HCT116 (cell line): ENCODE data around the gene CATSPERZ. TPM values are rescaled to one million over a fixed set of nuclear protein-coding genes. Genes with fewer than 3 reads are reported as not detected.

Source experiments
- ATAC-seq: fragments of 200-7000 bp; cut with Tn5 transposase; 2 replicates; pipeline ENCODE4 v1.9.1; 2020; ENCODE audit warnings: mild to moderate bottlenecking, moderate library complexity
- BruUV-seq: library from RNA; stranded (reverse); fragments of 400-500 nt; replicated peaks from 2 replicates; lab custom pipeline; 2021; lab: Mats Ljungman, UMichigan
- CTCF ChIA-PET: fragments of 300-600 bp; sonication (Branson Sonifier 250); formaldehyde crosslinking; loops from one replicate; lab custom pipeline; 2021; ENCODE audit warnings: antibody characterized with exemption; lab: Charles Lee
- POLR2A ChIA-PET: fragments of 300-600, 350-600 bp; sonication (Branson Sonifier 250); formaldehyde crosslinking; loops from one replicate; lab custom pipeline; 2021; ENCODE audit warnings: antibody characterized with exemption; lab: Charles Lee
- RAD21 ChIA-PET, 2 experiments: fragments of 300-600 bp; sonication (Branson Sonifier 250); formaldehyde crosslinking; loops; one replicate each; lab custom pipeline; 2023; ENCODE audit warnings: low total read pairs in 2 of 2; ENCODE audit not compliant: uncharacterized antibody in 2 of 2, unreplicated experiment in 2 of 2, low non-redundant PET in 1 of 2; lab: Charles Lee
- DNase-seq: peaks from one replicate; pipeline ENCODE4 v3.0.0-alpha.2; 2010; ENCODE audit warnings: low read depth, low spot score
- H2AFZ ChIP-seq: fragments of 200-600 bp; shearing (Covaris generic), sonication (generic); 2 replicates; pipeline ENCODE4 v1.6.1; 2017; ENCODE audit warnings: low read depth, mixed run types, mixed read lengths, antibody characterized with exemption, low read length; ENCODE audit not compliant: poor library complexity, severe bottlenecking
- H3K27ac ChIP-seq: 2 replicates; pipeline ENCODE4 v1.5.1; 2012; ENCODE audit warnings: low read depth, low read length
- H3K27me3 ChIP-seq: fragments of 200-600 bp; sonication (generic); 2 replicates; pipeline ENCODE4 v1.6.1; 2016; ENCODE audit warnings: mixed run types, low read length, mixed read lengths; ENCODE audit not compliant: insufficient read depth
- H3K36me3 ChIP-seq, 2 experiments: fragments of 200-500 bp in 1 of 2; fragments of 200-600 bp in 1 of 2; sonication (Bioruptor generic) in 1 of 2; sonication (generic) in 1 of 2; 2 replicates each; pipeline versions ENCODE4 v1.5.1 to v1.6.1; 2014 to 2016; ENCODE audit warnings: low read length in 2 of 2, inconsistent platforms in 1 of 2, mixed read lengths in 1 of 2, mixed run types in 1 of 2; ENCODE audit not compliant: insufficient read depth in 2 of 2, control insufficient read depth in 1 of 2
- H3K4me1 ChIP-seq, 2 experiments: fragments of 200-600 bp in 1 of 2; sonication (generic) in 1 of 2; 2 replicates each; pipeline versions ENCODE4 v1.5.1 to v1.6.1; 2012 to 2017; ENCODE audit warnings: low read length in 2 of 2, inconsistent platforms in 1 of 2, mild to moderate bottlenecking in 1 of 2, mixed read lengths in 1 of 2, mixed run types in 1 of 2, moderate library complexity in 1 of 2; ENCODE audit not compliant: insufficient read depth in 2 of 2, control insufficient read depth in 1 of 2
- H3K4me2 ChIP-seq: fragments of 200-600 bp; sonication (generic); 2 replicates; pipeline ENCODE4 v1.6.1; 2017; ENCODE audit warnings: mixed run types, low read length, mixed read lengths
- H3K4me3 ChIP-seq, 2 experiments: fragments of 200-600 bp in 1 of 2; sonication (generic) in 1 of 2; replicated peaks in 1 of 2; 2 replicates each; pipeline ENCODE4 v1.5.1; 2011 to 2016; ENCODE audit warnings: low read length in 2 of 2, control low read depth in 1 of 2, low read depth in 1 of 2, mild to moderate bottlenecking in 1 of 2, mixed read lengths in 1 of 2, mixed run types in 1 of 2
- H3K79me2 ChIP-seq: fragments of 200-600 bp; sonication (generic); 2 replicates; pipeline ENCODE4 v1.6.1; 2017; ENCODE audit warnings: mild to moderate bottlenecking, mixed run types, low read length, moderate library complexity, mixed read lengths; ENCODE audit not compliant: insufficient read depth
- H3K9ac ChIP-seq: fragments of 200-600 bp; sonication (generic); 2 replicates; pipeline ENCODE4 v1.6.1; 2016; ENCODE audit warnings: low read length, mixed read lengths
- H3K9me2 ChIP-seq: fragments of 200-600 bp; sonication (generic), shearing (Covaris generic); 2 replicates; pipeline ENCODE4 v1.6.1; 2017; ENCODE audit warnings: mixed run types, mild to moderate bottlenecking, moderate library complexity; ENCODE audit not compliant: insufficient read depth
- H3K9me3 ChIP-seq, 2 experiments: fragments of 200-500 bp in 1 of 2; fragments of 200-600 bp in 1 of 2; sonication (Bioruptor generic) in 1 of 2; sonication (generic) in 1 of 2; 2 replicates each; pipeline ENCODE4 v1.6.1; 2014 to 2017; ENCODE audit warnings: low read length in 2 of 2, mixed read lengths in 2 of 2, inconsistent platforms in 1 of 2, low read depth in 1 of 2, mild to moderate bottlenecking in 1 of 2, mixed run types in 1 of 2, moderate library complexity in 1 of 2; ENCODE audit not compliant: control insufficient read depth in 1 of 2, insufficient read depth in 1 of 2
- H4K20me1 ChIP-seq: fragments of 200-600 bp; sonication (generic), shearing (Covaris generic); 2 replicates; pipeline ENCODE4 v1.6.1; 2017; ENCODE audit warnings: mixed run types, mild to moderate bottlenecking, moderate library complexity; ENCODE audit not compliant: insufficient read depth
- CBX3 ChIP-seq: IDR thresholded peaks from 2 replicates; pipeline ENCODE4 v1.6.1; 2012; ENCODE audit warnings: low read depth
- FOSL1 ChIP-seq: IDR thresholded peaks from 2 replicates; pipeline ENCODE4 v1.6.1; 2012; ENCODE audit warnings: low read depth
- POLR2A ChIP-seq: IDR thresholded peaks from 2 replicates; pipeline ENCODE4 v1.7.0; 2011; ENCODE audit warnings: borderline replicate concordance; ENCODE audit not compliant: insufficient read depth, insufficient read length; ENCODE audit errors: extremely low read depth
- POLR2AphosphoS5 ChIP-seq: IDR thresholded peaks from 2 replicates; pipeline ENCODE4 v1.6.1; 2011; ENCODE audit warnings: mild to moderate bottlenecking, low read depth, low read length, moderate library complexity
- RAD21 ChIP-seq: IDR thresholded peaks from 2 replicates; pipeline ENCODE4 v1.6.1; 2012; ENCODE audit warnings: low read depth, mild to moderate bottlenecking
- SIN3A ChIP-seq: IDR thresholded peaks from 2 replicates; pipeline ENCODE4 v1.6.1; 2012; ENCODE audit warnings: low read depth
- SRF ChIP-seq: IDR thresholded peaks from 2 replicates; pipeline ENCODE4 v1.6.1; 2012; ENCODE audit warnings: low read depth
- TCF7L2 ChIP-seq: IDR thresholded peaks from 2 replicates; pipeline ENCODE4 v1.7.0; 2011; ENCODE audit warnings: borderline replicate concordance, inconsistent platforms; ENCODE audit not compliant: insufficient read depth, insufficient read length; ENCODE audit errors: extremely low read depth
- YY1 ChIP-seq: IDR thresholded peaks from 2 replicates; pipeline ENCODE4 v1.6.1; 2011; ENCODE audit warnings: low read length, low read depth, moderate library complexity, mild to moderate bottlenecking; ENCODE audit not compliant: insufficient replicate concordance; ENCODE audit errors: extremely low read depth
- ZFX ChIP-seq: fragments of 450-650 bp; IDR thresholded peaks from 2 replicates; pipeline ENCODE4 v1.6.1; 2017
- ZNF274 ChIP-seq: fragments of 200-500 bp; sonication (Bioruptor generic); IDR thresholded peaks from 2 replicates; pipeline ENCODE4 v1.6.1; 2014; ENCODE audit warnings: mild to moderate bottlenecking, low read depth, low read length, inconsistent platforms
- intact Hi-C: fragments of 100-400 bp; cut with micrococcal nuclease; formaldehyde crosslinking; loops from 2 replicates; pipeline ENCODE4 v1.10.0; 2022
- total RNA-seq: library from RNA; stranded (reverse); gene quantifications from one replicate; pipeline ENCODE4 v1.2.1, GENCODE V29; 2021; ENCODE audit not compliant: unreplicated experiment
- TF ChIP-seq, protein P1 (sequence below): IDR thresholded peaks from 2 replicates; pipeline ENCODE4 v1.6.1; 2011; ENCODE audit warnings: mild to moderate bottlenecking, low read length, moderate library complexity; ENCODE audit not compliant: insufficient replicate concordance; ENCODE audit errors: extremely low read depth

Gene CATSPERZ
- total RNA-seq, 1 experiment from 2014 or later = 1.7 TPM

DNA sequence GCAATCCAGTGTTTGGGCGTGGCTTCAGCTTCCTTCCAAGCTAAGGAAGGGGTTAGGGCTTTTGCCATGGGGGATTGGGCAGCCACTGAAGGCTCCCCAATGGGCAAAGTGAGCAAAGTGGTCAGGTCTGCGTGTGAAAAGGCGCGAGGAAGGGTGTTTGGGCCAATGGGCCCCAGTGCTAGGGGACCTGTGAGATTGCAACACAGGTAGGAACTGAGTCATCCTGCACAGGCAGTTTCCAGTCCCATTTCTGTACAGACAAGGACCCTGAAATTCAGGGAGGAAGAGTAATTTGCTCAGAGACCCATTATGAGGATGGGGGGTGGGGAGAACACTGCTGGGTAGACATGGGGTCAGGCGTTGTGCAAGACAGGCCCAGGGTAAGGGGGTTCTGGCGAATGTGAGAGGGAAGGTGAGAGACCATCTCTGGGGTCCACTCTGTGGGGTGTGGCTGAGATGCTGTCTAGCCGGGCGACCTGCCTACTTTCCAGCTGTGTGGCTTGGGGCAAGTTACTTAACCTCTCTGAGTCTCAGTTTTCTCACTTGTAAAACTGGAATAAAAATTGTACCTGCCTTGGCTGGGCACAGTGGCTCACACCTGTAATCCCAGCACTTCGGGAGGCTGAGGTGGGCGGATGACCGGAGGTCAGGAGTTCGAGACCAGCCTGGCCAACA, 47.2 kb downstream of the CATSPERZ start:
- intact Hi-C loops = no loop called here
- TF ChIP-seq POLR2AphosphoS5 (no peak), CBX3 (no peak), YY1 (no peak), ZNF274 (no peak), POLR2A (no peak), TCF7L2 (no peak), RAD21 (no peak), ZFX (no peak), FOSL1 (no peak), SRF (no peak), SIN3A (no peak)
- TF ChIP-seq, protein P1, sequence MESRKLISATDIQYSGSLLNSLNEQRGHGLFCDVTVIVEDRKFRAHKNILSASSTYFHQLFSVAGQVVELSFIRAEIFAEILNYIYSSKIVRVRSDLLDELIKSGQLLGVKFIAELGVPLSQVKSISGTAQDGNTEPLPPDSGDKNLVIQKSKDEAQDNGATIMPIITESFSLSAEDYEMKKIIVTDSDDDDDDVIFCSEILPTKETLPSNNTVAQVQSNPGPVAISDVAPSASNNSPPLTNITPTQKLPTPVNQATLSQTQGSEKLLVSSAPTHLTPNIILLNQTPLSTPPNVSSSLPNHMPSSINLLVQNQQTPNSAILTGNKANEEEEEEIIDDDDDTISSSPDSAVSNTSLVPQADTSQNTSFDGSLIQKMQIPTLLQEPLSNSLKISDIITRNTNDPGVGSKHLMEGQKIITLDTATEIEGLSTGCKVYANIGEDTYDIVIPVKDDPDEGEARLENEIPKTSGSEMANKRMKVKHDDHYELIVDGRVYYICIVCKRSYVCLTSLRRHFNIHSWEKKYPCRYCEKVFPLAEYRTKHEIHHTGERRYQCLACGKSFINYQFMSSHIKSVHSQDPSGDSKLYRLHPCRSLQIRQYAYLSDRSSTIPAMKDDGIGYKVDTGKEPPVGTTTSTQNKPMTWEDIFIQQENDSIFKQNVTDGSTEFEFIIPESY = no peak
- no peaks in the 10 kb centered on the region for H3K9me2 ChIP-seq
- peaks cover 8 to 22% of the 10 kb centered on the region in 2 experiments; a peak in 3 of 4 replicates for H3K4me1 ChIP-seq
- H2AFZ ChIP-seq = no peak overlapping the region
- DNase-seq = no peak
- H3K4me2 ChIP-seq = peak overlapping the region; percentile 39; the same call in 1 of the 2 replicates
- ChIA-PET POLR2A (interaction anchor here (1.3 kb wide), 1 partner anchor 30 kb away, joined by 4 read pairs; the partner anchor contains the start of genes PRDX5 and TRMT112), RAD21 (no interaction called here), CTCF (interaction anchor here (1.0 kb wide), 1 partner anchor 8 kb away, joined by 3 read pairs; no protein-coding TSS in a partner anchor)
- H3K4me3 ChIP-seq = no peak overlapping the region
- H3K27me3 ChIP-seq = no peaks in the 10 kb centered on the region
- BruUV-seq = no TSS peak
- no peaks in the 10 kb centered on the region for H3K36me3 ChIP-seq
- H3K27ac ChIP-seq = no peak overlapping the region
- no peak overlapping the region for H3K9ac ChIP-seq
- no peaks in the 10 kb centered on the region for H4K20me1 ChIP-seq
- H3K9me3 ChIP-seq = no peaks in the 10 kb centered on the region
- no peak for ATAC-seq
- H3K79me2 ChIP-seq = no peaks in the 10 kb centered on the region
